ENCODE results near the gene DYNC1LI1.
"Not testable (repeated sequence)": the region's sequence is repeated elsewhere in the genome, so short reads cannot be mapped to it uniquely, and the experiment has no call there.

GRCh38 chr3:32516751-32517150 lies 53.9 kb downstream of the DYNC1LI1 start:
- TF ChIP-seq CTCF (optimal IDR thresholded peaks at IDR 0.05 in 1 of 3, IDR thresholded peaks at IDR 0.05 in 1 of 3, conservative IDR thresholded peaks at IDR 0.05 in 1 of 3; ENCODE audit: extremely low read depth in 1 of 3, insufficient read depth in 2 of 3, low read length in 3 of 3); EZH2 (IDR thresholded peaks at IDR 0.05; ENCODE audit: low read length): not testable (repeated sequence)
